Measurements from ENCODE around the gene PREB. TPM values are rescaled to one million over a fixed set of nuclear protein-coding genes. Genes with fewer than 3 reads are reported as not detected.

Gene PREB
- total and polyA plus RNA-seq, 4 donors = 25.8 to 66.8 (median 43.5) TPM

DNA sequence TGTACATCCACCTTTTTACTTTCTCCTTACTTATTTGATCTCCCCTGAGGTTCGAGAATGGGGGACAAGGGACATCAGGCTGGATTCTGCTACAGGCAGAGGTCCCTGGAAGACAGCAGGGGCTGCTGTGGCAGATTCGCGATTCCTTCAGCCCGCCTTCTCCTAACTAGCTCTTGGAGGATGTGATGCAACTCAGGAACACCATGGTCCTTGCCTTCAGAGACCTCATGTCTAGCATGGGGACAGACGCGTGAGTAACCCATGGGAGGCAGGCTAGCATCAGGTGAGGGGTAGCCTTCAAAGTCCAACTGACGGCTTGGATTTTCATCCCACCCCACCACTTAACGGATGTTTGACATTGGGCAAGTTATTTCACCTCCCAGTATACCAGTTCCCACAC lies 13.5 kb upstream of the PREB start:
- Histone ChIP-seq H3K36me3 (ENCODE audit: control insufficient read depth in 4 of 4, insufficient read depth in 4 of 4, low read length in 4 of 4) (no peaks in the 10 kb centered on the region), H3K4me1 (ENCODE audit: control insufficient read depth in 5 of 5, insufficient read depth in 5 of 5, low read length in 5 of 5) (no peaks in the 10 kb centered on the region), H3K9ac (ENCODE audit: insufficient read depth in 1 of 2, low read length in 2 of 2) (no peak overlapping the region), H3K4me3 (no peak overlapping the region), H3K9me3 (ENCODE audit: control insufficient read depth in 4 of 4, insufficient read depth in 3 of 4, low read length in 3 of 4) (no peaks in the 10 kb centered on the region), H3K27me3 (ENCODE audit: control insufficient read depth in 3 of 3, insufficient read depth in 3 of 3, low read length in 2 of 3) (peaks cover 0 to 2% (median 0%) of the 10 kb centered on the region in 3 donors), H3K27ac (ENCODE audit: low read depth in 1 of 2, low read length in 1 of 2) (no peak overlapping the region)
- no peak for ATAC-seq (ENCODE audit: insufficient read depth, low FRiP score)
- TF ChIP-seq, protein P1, sequence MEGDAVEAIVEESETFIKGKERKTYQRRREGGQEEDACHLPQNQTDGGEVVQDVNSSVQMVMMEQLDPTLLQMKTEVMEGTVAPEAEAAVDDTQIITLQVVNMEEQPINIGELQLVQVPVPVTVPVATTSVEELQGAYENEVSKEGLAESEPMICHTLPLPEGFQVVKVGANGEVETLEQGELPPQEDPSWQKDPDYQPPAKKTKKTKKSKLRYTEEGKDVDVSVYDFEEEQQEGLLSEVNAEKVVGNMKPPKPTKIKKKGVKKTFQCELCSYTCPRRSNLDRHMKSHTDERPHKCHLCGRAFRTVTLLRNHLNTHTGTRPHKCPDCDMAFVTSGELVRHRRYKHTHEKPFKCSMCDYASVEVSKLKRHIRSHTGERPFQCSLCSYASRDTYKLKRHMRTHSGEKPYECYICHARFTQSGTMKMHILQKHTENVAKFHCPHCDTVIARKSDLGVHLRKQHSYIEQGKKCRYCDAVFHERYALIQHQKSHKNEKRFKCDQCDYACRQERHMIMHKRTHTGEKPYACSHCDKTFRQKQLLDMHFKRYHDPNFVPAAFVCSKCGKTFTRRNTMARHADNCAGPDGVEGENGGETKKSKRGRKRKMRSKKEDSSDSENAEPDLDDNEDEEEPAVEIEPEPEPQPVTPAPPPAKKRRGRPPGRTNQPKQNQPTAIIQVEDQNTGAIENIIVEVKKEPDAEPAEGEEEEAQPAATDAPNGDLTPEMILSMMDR (IDR thresholded peaks at IDR 0.05; ENCODE audit: control extremely low read depth, extremely low read depth) = no peak
- 90 to 95% methylated on average over 8 of the region's 8 CpGs for WGBS, 2 donors
- no peak for DNase-seq

DNA sequence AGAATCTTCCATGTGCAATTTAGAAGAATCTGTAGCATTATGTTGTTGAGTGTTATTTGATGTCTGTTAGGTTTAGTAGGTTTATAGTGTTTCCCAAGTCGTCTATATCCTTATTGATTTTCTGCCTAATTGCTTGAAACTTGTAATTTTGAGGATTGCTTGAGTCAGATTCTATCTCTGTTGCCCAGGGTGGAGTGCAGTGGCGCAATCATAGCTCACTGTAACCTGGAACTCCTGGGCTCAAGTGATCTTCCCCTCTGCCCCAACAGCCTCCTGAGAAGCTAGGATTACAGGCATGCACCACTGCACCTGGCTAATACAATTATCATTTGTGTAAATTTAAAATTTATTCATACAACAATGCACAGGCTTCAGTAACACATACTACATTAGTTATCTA lies 11.2 kb upstream of the PREB start:
- no peaks in the 10 kb centered on the region for H3K9me3 ChIP-seq (ENCODE audit: control insufficient read depth in 4 of 4, insufficient read depth in 3 of 4, low read length in 3 of 4)
- DNase-seq (no peak), ATAC-seq (ENCODE audit: insufficient read depth, low FRiP score) (no peak)
- WGBS, 2 donors = 81 to 89% methylated on average over 2 of the region's 2 CpGs
- H3K27me3 ChIP-seq (ENCODE audit: control insufficient read depth in 3 of 3, insufficient read depth in 3 of 3, low read length in 2 of 3) = peaks cover 0 to 2% (median 0%) of the 10 kb centered on the region in 3 donors
- no peak overlapping the region for H3K9ac ChIP-seq (ENCODE audit: insufficient read depth in 1 of 2, low read length in 2 of 2)
- H3K4me1 ChIP-seq (ENCODE audit: control insufficient read depth in 5 of 5, insufficient read depth in 5 of 5, low read length in 5 of 5) = no peaks in the 10 kb centered on the region
- TF ChIP-seq, protein P1 (IDR thresholded peaks at IDR 0.05; ENCODE audit: control extremely low read depth, extremely low read depth) = no peak
- no peak overlapping the region for H3K27ac ChIP-seq (ENCODE audit: low read depth in 1 of 2, low read length in 1 of 2)
- no peak overlapping the region for H3K4me3 ChIP-seq
- no peaks in the 10 kb centered on the region for H3K36me3 ChIP-seq (ENCODE audit: control insufficient read depth in 4 of 4, insufficient read depth in 4 of 4, low read length in 4 of 4)

DNA sequence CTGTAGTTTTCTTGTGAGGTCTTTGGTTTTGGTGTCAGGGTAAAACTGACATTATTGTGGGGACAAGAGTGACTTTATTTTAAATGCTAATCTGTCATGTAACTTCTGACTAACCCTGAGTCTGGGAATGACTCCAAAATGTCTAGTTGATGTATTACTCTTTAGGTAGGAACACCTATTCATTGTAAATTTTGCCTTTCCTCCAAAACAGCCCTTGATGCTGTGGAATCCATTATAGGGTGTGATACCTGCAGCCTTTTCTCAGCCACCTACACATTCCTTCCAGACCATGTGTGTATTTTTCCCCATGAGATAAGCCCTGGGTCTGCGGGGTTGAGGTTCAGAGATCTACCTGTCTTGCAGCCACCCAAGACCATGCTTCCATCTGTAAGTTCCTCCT lies 8.8 kb upstream of the PREB start:
- WGBS, 2 donors = 68 to 92% methylated on average over 1 of the region's 1 CpG
- Histone ChIP-seq H3K9ac (ENCODE audit: insufficient read depth in 1 of 2, low read length in 2 of 2) (no peak overlapping the region), H3K27ac (ENCODE audit: low read depth in 1 of 2, low read length in 1 of 2) (no peak overlapping the region), H3K27me3 (ENCODE audit: control insufficient read depth in 3 of 3, insufficient read depth in 3 of 3, low read length in 2 of 3) (peaks cover 0 to 2% (median 0%) of the 10 kb centered on the region in 3 donors), H3K36me3 (ENCODE audit: control insufficient read depth in 4 of 4, insufficient read depth in 4 of 4, low read length in 4 of 4) (no peaks in the 10 kb centered on the region), H3K4me1 (ENCODE audit: control insufficient read depth in 5 of 5, insufficient read depth in 5 of 5, low read length in 5 of 5) (no peaks in the 10 kb centered on the region), H3K9me3 (ENCODE audit: control insufficient read depth in 4 of 4, insufficient read depth in 3 of 4, low read length in 3 of 4) (no peaks in the 10 kb centered on the region), H3K4me3 (no peak overlapping the region)
- ATAC-seq (ENCODE audit: insufficient read depth, low FRiP score) = no peak
- no peak for DNase-seq
- TF ChIP-seq, protein P1 (IDR thresholded peaks at IDR 0.05; ENCODE audit: control extremely low read depth, extremely low read depth) = no peak

- H3K27me3 ChIP-seq (ENCODE audit: control insufficient read depth in 3 of 3, insufficient read depth in 3 of 3, low read length in 2 of 3) = peaks cover 0 to 2% (median 0%) of the 10 kb centered on the region in 3 donors
- no peaks in the 10 kb centered on the region for H3K36me3 ChIP-seq (ENCODE audit: control insufficient read depth in 4 of 4, insufficient read depth in 4 of 4, low read length in 4 of 4)
- TF ChIP-seq, protein P1 (IDR thresholded peaks at IDR 0.05; ENCODE audit: control extremely low read depth, extremely low read depth) = no peak
- no peaks in the 10 kb centered on the region for H3K4me1 ChIP-seq (ENCODE audit: control insufficient read depth in 5 of 5, insufficient read depth in 5 of 5, low read length in 5 of 5)
- DNase-seq (no peak), ATAC-seq (ENCODE audit: insufficient read depth, low FRiP score) (no peak)
- no peak within 1 kb of the TSS for H3K4me3 ChIP-seq
- no peaks in the 10 kb centered on the region for H3K9me3 ChIP-seq (ENCODE audit: control insufficient read depth in 4 of 4, insufficient read depth in 3 of 4, low read length in 3 of 4)
- no peak within 1 kb of the TSS for H3K9ac ChIP-seq (ENCODE audit: insufficient read depth in 1 of 2, low read length in 2 of 2)
- 75 to 79% methylated on average over 4 of the region's 4 CpGs for WGBS, 2 donors
- no peak within 1 kb of the TSS for H3K27ac ChIP-seq (ENCODE audit: low read depth in 1 of 2, low read length in 1 of 2)
These were observed 4.9 kb upstream of the PREB start, which contains the start of gene PRR30 for GRCh38 chr2:27139310-27139709. PRR30 (minus strand) TSS chr2:27139410; CDS start chr2:27138329, 1,081 bp downstream.

All from lung (tissue), 12 donors.